Right atrium auricular region (tissue), 2 donors: ENCODE data around the gene RLIM. TPM values are rescaled to one million over a fixed set of nuclear protein-coding genes. Genes with fewer than 3 reads are reported as not detected.

Experiments
- DNase-seq: peaks from one replicate; pipeline ENCODE4 v3.0.0-alpha.2; 2019; ENCODE audit warnings: low spot score
- H3K27ac ChIP-seq, 2 donors: fragments of 200-600 bp; sonication (generic); 1 replicate in 1 of 2; 2 replicates in 1 of 2; pipeline ENCODE4 v1.5.1; 2016 to 2019
- H3K27me3 ChIP-seq, 2 donors: fragments of 200-600 bp; sonication (generic); one replicate each; pipeline versions ENCODE4 v1.5.1 to v1.6.0; 2017 to 2019
- H3K36me3 ChIP-seq: fragments of 200-600 bp; sonication (generic); one replicate; pipeline ENCODE4 v1.5.1; 2016
- H3K4me1 ChIP-seq, 2 donors: fragments of 200-600 bp; sonication (generic); one replicate each; pipeline versions ENCODE4 v1.5.1 to v1.6.0; 2017 to 2019
- H3K4me3 ChIP-seq, 2 donors: fragments of 200-600 bp; sonication (generic); 1 replicate in 1 of 2; 2 replicates in 1 of 2; pipeline ENCODE4 v1.5.1; 2017 to 2019; ENCODE audit warnings: mild to moderate bottlenecking in 1 of 2, moderate library complexity in 1 of 2
- H3K9me3 ChIP-seq, 2 donors: fragments of 200-600 bp; sonication (generic); one replicate each; pipeline ENCODE4 v1.5.1; 2019
- total RNA-seq, 2 donors: library from RNA; depleted of rRNA; stranded (reverse); fragments of >200 nt; gene quantifications; one replicate each; pipeline ENCODE4 v1.1.0, GENCODE V29; 2016
- TF ChIP-seq, protein P1 (sequence below), 2 donors: fragments of 200-600 bp; sonication (generic); IDR thresholded peaks; one replicate each; pipeline ENCODE4 v1.5.1; 2019; ENCODE audit warnings: antibody characterized with exemption in 2 of 2

RLIM gene
- total RNA-seq, 2 donors from 2014 or later = 19.0 to 23.8 TPM

DNA sequence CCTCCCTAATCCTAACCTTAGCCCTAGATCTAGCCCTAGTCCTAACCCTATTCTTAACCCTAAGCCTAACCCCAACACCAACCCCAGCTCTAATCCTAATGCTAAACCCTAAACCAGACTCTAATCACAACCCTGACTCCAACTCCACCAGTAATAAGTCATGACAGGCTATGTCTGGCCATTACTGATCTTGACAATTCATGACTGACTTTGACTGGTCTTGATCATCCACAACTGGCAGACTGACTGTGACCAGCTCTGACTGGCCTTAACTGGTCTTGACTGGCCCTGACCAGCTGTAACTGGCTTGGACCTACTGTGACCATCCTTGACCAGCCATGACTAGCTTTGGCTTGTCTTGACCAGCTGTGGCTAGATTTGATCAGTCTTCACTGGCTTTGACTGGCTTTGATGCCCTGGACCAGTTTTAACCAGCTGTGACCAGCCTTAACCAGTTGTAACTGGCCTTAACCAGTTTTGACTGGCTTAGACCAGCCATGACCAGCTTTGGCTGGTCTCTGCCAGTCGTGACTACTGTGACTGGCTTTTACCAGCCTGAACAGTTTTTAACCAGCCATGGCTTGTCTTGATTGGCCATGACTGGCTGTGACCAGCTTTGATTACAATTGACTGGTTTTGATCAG lies 68.4 kb downstream of the RLIM start:
- H3K4me1 ChIP-seq = no peaks in the 10 kb centered on the region
- no peaks in the 10 kb centered on the region for H3K36me3 ChIP-seq
- no peaks in the 10 kb centered on the region for H3K9me3 ChIP-seq
- no peak overlapping the region for H3K4me3 ChIP-seq
- peak; percentile 40 for DNase-seq
- H3K27me3 ChIP-seq = no peaks in the 10 kb centered on the region
- no peak overlapping the region for H3K27ac ChIP-seq
- TF ChIP-seq, protein P1, sequence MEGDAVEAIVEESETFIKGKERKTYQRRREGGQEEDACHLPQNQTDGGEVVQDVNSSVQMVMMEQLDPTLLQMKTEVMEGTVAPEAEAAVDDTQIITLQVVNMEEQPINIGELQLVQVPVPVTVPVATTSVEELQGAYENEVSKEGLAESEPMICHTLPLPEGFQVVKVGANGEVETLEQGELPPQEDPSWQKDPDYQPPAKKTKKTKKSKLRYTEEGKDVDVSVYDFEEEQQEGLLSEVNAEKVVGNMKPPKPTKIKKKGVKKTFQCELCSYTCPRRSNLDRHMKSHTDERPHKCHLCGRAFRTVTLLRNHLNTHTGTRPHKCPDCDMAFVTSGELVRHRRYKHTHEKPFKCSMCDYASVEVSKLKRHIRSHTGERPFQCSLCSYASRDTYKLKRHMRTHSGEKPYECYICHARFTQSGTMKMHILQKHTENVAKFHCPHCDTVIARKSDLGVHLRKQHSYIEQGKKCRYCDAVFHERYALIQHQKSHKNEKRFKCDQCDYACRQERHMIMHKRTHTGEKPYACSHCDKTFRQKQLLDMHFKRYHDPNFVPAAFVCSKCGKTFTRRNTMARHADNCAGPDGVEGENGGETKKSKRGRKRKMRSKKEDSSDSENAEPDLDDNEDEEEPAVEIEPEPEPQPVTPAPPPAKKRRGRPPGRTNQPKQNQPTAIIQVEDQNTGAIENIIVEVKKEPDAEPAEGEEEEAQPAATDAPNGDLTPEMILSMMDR (IDR thresholded peaks at IDR 0.05) = no peak

DNA sequence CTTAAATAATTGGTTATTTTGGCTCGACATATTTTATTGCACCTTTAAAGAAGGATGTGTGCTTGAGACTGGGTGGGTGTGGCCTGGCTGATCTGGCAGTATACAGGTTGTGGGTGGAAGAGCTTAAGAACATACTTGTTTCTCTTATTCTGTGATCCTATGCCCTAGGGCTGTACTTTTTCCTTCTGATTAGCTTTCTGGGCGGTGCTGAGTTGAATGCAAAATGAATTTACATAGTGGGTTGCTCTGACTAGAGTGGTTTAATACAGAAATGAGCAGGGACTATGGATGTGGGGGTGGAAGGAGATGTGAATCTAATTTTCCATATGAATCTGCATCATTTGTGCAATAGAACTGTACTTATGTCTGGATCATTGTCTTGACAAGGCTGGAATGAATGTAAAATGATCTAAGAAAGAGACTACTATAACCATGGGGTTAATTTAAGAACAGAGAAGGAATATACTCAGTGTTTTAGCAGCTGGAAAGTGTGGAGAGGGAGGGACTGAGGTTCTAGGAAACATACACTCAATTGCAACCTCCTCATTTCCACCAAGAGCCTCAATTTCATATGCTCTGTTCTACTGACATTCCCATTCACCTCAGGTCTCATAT lies 73.7 kb downstream of the RLIM start:
- Histone ChIP-seq H3K27me3 (no peaks in the 10 kb centered on the region), H3K9me3 (no peaks in the 10 kb centered on the region), H3K27ac (no peak overlapping the region), H3K36me3 (no peaks in the 10 kb centered on the region), H3K4me1 (peaks cover 0 to 10% of the 10 kb centered on the region in 2 donors), H3K4me3 (no peak overlapping the region)
- DNase-seq = no peak
- TF ChIP-seq, protein P1 (IDR thresholded peaks at IDR 0.05) = no peak

DNA sequence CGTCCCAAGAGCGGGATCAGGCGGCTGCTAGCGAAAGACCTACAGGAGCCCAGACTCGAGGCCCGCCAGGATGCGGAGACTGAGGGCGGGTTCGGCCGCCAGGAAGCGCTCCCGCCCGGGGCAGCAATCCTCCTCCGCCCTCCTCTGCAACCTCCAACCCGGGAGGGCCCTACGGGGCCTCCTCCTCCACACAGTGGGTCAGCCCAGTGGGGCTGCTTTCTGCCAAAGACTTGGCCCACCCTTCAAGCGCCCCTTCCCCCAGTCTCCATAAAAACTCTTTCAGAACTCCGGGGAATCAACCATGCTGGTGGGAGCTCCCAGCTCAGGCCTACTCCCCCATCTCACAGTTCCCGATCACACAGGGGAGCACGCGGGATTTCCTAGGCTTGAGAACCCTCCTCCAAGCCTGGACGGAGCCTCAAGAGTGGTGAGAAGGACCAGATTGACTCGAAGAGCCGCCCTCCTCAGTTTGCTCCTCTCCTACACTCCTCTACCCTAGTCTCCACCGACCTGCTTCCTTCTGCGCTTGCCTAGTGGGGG lies 77.5 kb downstream of the RLIM start:
- DNase-seq = peak; percentile 61
- TF ChIP-seq, protein P1 (IDR thresholded peaks at IDR 0.05) = no peak

DNA sequence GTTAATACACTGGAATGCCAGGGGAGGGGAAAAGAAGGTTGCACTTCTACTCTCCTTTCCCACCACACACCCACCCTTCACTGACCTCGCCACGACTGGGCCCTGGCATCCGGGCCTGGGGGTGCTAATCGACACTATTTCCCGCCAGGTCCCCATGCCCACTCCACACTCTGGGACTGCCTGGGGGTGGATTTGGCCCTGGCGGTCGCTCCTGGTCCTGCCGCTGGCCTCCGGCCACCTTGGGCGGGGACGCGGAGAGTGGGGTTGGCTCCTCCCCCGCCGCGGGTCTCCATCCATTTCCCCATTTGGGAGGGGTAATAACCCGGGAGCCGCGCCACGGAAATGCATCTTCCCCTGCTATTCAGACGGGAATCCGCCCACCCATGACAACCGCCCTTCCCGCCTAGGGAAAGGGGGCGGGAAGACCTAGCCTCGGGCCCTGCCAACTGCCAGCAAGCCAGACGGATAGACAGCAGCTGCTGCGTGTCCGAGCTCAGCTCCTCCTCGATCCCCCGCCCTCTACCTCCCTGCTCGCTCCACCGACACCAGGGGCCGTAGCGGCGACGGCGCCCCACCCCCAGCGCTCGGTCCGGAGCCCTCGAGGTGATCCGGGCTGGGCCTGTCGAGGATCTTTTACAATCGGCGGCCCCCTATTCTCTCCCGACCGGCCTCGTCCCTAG lies 78.1 kb downstream of the RLIM start:
- H3K4me1 ChIP-seq = peaks cover 0 to 10% of the 10 kb centered on the region in 2 donors
- H3K27me3 ChIP-seq = no peaks in the 10 kb centered on the region
- TF ChIP-seq, protein P1 (IDR thresholded peaks at IDR 0.05) = peak in 1 of 2 donors; percentile 44
- peak; percentile 89 for DNase-seq
- H3K27ac ChIP-seq = peak overlapping the region; percentile 76 to 92
- H3K4me3 ChIP-seq = peak overlapping the region; percentile 36 to 49
- H3K9me3 ChIP-seq = no peaks in the 10 kb centered on the region
- no peaks in the 10 kb centered on the region for H3K36me3 ChIP-seq

More for the DNA sequence above, 77.5 kb downstream of the RLIM start:
- Histone ChIP-seq H3K9me3 (no peaks in the 10 kb centered on the region), H3K4me1 (peaks cover 0 to 10% of the 10 kb centered on the region in 2 donors), H3K27ac (peak overlapping the region; percentile 76 to 92), H3K27me3 (no peaks in the 10 kb centered on the region), H3K36me3 (no peaks in the 10 kb centered on the region), H3K4me3 (peak overlapping the region; percentile 36 to 49)

DNA sequence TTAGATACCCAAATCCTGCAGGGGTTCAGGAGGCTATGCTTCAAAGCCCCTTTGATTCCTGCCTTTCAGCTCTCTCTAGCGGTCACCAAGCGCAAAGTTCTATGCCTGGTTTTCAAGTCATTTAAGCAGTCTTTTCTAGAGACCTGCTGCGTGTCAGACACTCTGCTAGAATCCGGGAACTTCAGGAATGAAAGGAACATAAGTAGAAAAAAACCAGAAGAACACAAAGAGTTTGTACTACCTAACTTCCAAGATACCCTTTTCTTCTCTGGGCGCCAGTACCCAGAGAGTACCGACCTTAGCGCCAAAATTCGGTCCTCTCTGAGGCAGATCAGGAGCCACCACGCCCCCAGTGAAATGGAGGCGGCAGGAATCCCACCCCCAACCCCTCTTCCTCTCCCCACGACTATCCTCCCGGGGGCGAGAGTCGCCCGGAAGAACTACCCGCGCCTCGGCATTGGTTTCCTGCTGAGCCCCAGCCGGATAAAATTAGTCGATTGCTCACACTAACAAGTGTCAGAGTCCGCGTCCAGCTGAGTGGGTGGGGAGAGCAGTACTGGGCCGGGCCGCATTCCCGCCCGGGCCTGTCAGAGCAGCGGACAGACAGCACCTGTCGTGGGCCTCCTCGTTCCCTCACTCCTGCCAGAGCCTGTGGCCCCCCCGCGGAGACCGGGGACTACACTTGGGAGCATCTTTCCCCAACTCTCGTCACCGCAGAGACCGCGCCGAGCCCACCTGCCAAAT lies 78.8 kb downstream of the RLIM start:
- no peaks in the 10 kb centered on the region for H3K36me3 ChIP-seq
- TF ChIP-seq, protein P1 (IDR thresholded peaks at IDR 0.05) = peak in 1 of 2 donors; percentile 56
- peak; percentile 82 for DNase-seq
- no peaks in the 10 kb centered on the region for H3K9me3 ChIP-seq
- H3K4me1 ChIP-seq = peaks cover 0 to 10% of the 10 kb centered on the region in 2 donors
- peak overlapping the region; percentile 76 to 92 for H3K27ac ChIP-seq
- no peaks in the 10 kb centered on the region for H3K27me3 ChIP-seq
- H3K4me3 ChIP-seq = peak overlapping the region; percentile 36 to 49
